ENCODE data around the gene RERE. TPM values are rescaled to one million over a fixed set of nuclear protein-coding genes. Genes with fewer than 3 reads are reported as not detected.
"Not testable (repeated sequence)": the region's sequence is repeated elsewhere in the genome, so short reads cannot be mapped to it uniquely, and the experiment has no call there.

The RERE gene
- total RNA-seq, 1 donor from 2014 or later: 115 TPM

GRCh38 chr1:8525216-8525557 lies 292.3 kb downstream of the RERE start:
- intact Hi-C loops (cut with micrococcal nuclease): loop anchor here (10.0 kb wide), 1 partner anchor 90 kb away; no protein-coding TSS in a partner anchor
- no peak for DNase-seq
- ATAC-seq: peak; percentile 28

- no peak for ATAC-seq
- intact Hi-C loops (cut with micrococcal nuclease): loop anchor here (10.0 kb wide), 1 partner anchor 90 kb away; no protein-coding TSS in a partner anchor
- no peak for DNase-seq
Observed at GRCh38 chr1:8524627-8525157, 292.7 kb downstream of the RERE start.

GRCh38 chr1:8523666-8524206 lies 293.7 kb downstream of the RERE start:
- ATAC-seq: no peak
- intact Hi-C loops (cut with micrococcal nuclease): loop anchor here (10.0 kb wide), 1 partner anchor 89 kb away; no protein-coding TSS in a partner anchor
- no peak for DNase-seq

GRCh38 chr1:8520483-8520966 lies 296.9 kb downstream of the RERE start:
- ATAC-seq: no peak
- intact Hi-C loops (cut with micrococcal nuclease): loop anchor here (10.0 kb wide), 1 partner anchor 86 kb away; no protein-coding TSS in a partner anchor
- no peak for DNase-seq

- intact Hi-C loops (cut with micrococcal nuclease): no loop called here
- no peak for DNase-seq
- ATAC-seq: no peak
Observed at GRCh38 chr1:8519167-8519566, 298.3 kb downstream of the RERE start.

- DNase-seq (no peak), ATAC-seq (no peak)
- intact Hi-C loops (cut with micrococcal nuclease): no loop called here
Observed at GRCh38 chr1:8518490-8518801, 299.0 kb downstream of the RERE start.

- intact Hi-C loops (cut with micrococcal nuclease): no loop called here
- ATAC-seq (peak; percentile 39), DNase-seq (no peak)
Observed at GRCh38 chr1:8517661-8518489, 299.6 kb downstream of the RERE start.

GRCh38 chr1:8516793-8517556 lies 300.5 kb downstream of the RERE start:
- intact Hi-C loops (cut with micrococcal nuclease): no loop called here
- ATAC-seq: no peak
- DNase-seq: no peak

- ATAC-seq (no peak), DNase-seq (no peak)
- intact Hi-C loops (cut with micrococcal nuclease): no loop called here
Observed at GRCh38 chr1:8516278-8516777, 301.1 kb downstream of the RERE start.

GRCh38 chr1:8512504-8512903 lies 304.9 kb downstream of the RERE start:
- ATAC-seq (no peak), DNase-seq (no peak)
- intact Hi-C loops (cut with micrococcal nuclease): no loop called here

- peak; percentile 49 for DNase-seq
- intact Hi-C loops (cut with micrococcal nuclease): no loop called here
- peak; percentile 68 for ATAC-seq
Observed at GRCh38 chr1:8510041-8510823, 307.2 kb downstream of the RERE start.

- DNase-seq: no peak
- intact Hi-C loops (cut with micrococcal nuclease): no loop called here
Observed at GRCh38 chr1:8509579-8509978, 307.9 kb downstream of the RERE start.

GRCh38 chr1:8506995-8507615 lies 310.3 kb downstream of the RERE start:
- intact Hi-C loops (cut with micrococcal nuclease): no loop called here
- peak; percentile 15 for ATAC-seq
- DNase-seq: no peak

More at GRCh38 chr1:8509579-8509978, 307.9 kb downstream of the RERE start:
- ATAC-seq: no peak

GRCh38 chr1:8506456-8506855 lies 311.0 kb downstream of the RERE start:
- ATAC-seq: peak; percentile 42
- intact Hi-C loops (cut with micrococcal nuclease): no loop called here
- no peak for DNase-seq

GRCh38 chr1:8503842-8504241 lies 313.6 kb downstream of the RERE start:
- intact Hi-C loops (cut with micrococcal nuclease): no loop called here
- no peak for DNase-seq
- ATAC-seq: no peak

- ATAC-seq; intact Hi-C loops (cut with micrococcal nuclease); DNase-seq: not testable (repeated sequence)
Observed at GRCh38 chr1:8502949-8503348, 314.5 kb downstream of the RERE start.

- peak; percentile 72 for ATAC-seq
- intact Hi-C loops (cut with micrococcal nuclease): no loop called here
- DNase-seq: no peak
Observed at GRCh38 chr1:8497210-8497819, 320.1 kb downstream of the RERE start.

GRCh38 chr1:8496473-8496872 lies 321.0 kb downstream of the RERE start:
- ATAC-seq: no peak
- no peak for DNase-seq
- intact Hi-C loops (cut with micrococcal nuclease): no loop called here

Measured in left ventricle myocardium superior (tissue), 1 donor.